Measurements from ENCODE around the gene HMG20A.

GRCh38 chr15:77384086-77384485, 36.6 kb upstream of the HMG20A start:
- no peak for TF ChIP-seq ZFP30 (CRISPR knock-in tag; IDR thresholded peaks at IDR 0.05)
- no peak for TF ChIP-seq POU6F1 (CRISPR knock-in tag; IDR thresholded peaks at IDR 0.05; ENCODE audit: borderline replicate concordance, low read depth)
- no peak for TF ChIP-seq PATZ1 (CRISPR knock-in tag; IDR thresholded peaks at IDR 0.05; ENCODE audit: borderline replicate concordance)

Measured in SK-N-SH treated with all-trans-retinoic acid at 6 μM for 48 hours (cell line).